Stimulated activated CD4-positive, alpha-beta T cell treated with anti-CD3 and anti-CD28 coated beads, Interleukin-12 subunit alpha, Interleukin-12 subunit beta, amount 100 ng/mL, for 4 hours (primary cell): ENCODE results near the gene PIEZO2.

ENCODE experiments used
- DNase-seq: peaks from one replicate; pipeline ENCODE4 v3.0.0-alpha.2; 2020

Gene PIEZO2

DNA sequence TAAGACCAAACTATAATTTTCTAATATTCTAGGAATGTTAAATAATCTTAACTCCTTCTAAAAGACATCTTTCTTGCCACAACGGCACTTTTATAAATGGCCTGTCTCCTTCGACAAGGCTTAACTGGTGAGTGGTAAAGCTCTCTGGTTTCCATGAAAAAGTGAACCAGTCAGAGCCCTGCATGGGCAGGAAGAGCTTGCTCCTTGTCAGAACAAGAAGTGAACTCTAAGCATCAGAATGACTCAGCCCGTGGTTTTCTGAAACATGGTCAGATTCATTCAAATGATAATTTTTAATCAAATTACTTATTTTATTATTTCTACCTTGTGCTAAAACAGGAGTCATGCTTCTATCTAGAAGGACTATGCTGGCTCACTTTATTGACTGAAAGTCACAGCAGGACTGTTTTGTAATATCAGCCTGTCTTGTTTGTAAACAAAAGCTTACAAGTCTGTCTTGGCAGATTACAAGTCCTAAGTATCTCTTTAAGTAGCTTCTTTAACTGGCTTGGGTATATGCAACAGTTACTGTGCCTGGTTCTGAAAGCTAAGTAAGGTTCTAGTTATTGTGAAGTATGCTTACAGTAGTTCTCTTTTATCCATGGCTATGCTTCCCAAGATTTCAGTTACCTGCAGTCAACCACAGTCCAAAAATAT is 378.2 kb downstream of the PIEZO2 start:
- DNase-seq = no peak

DNA sequence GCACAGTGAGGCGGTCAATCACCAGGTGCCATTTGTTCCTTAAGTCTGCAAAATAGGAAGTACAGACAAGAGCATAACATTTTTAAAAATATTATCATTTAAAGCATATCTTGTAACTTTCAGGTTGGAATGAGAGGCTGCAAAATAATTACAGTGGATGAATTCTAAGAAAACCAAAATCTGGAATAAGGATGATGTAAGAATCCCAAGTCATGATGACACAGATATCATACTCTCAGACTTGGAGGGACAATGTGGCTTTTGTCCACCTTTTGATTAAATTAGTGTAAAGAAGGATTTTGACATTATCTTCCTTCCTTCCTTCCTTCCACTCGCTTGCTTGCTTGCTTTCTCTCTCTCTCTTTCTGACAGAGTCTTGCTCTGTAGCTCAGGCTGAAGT is 379.1 kb downstream of the PIEZO2 start:
- no peak for DNase-seq

DNA sequence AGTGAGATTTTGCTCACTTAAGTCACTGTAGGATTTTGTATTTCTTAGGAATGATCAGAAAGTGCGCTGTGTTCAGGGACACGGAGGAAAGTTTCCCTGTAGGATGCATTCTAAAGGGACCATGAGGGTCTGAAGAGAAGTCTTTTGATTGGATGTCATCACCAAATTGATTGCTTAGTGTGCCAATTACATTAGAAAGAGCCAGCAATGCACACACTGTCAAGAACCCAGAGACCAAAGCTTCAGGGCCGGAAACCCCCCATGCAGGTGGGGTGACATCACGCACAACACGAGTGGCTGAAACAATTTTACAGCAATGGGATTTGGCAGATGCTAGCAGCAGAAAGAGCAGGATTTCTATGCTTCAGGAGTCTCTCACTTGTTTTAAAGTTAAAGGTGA is 381.1 kb downstream of the PIEZO2 start:
- no peak for DNase-seq

DNA sequence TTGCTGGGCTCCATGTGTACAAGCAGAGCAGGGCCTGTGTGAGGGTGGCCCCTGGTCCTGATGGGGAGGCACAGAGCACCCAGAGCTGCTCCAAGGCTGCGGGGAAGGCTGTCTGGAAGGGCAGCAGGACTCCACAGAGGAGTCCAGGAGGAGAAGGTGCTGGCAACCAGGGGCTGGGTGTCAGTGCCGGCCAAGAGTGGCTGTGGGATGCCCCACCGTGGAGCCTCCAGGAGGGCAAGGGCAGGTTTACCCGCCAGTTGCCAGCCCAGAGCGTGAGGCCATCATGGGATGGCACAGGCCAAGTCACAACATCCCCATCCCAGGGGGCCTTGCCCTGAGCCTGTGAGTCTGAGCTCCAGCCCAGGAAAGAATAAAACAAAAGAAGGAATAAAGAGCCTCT is 381.7 kb downstream of the PIEZO2 start:
- DNase-seq = no peak

DNA sequence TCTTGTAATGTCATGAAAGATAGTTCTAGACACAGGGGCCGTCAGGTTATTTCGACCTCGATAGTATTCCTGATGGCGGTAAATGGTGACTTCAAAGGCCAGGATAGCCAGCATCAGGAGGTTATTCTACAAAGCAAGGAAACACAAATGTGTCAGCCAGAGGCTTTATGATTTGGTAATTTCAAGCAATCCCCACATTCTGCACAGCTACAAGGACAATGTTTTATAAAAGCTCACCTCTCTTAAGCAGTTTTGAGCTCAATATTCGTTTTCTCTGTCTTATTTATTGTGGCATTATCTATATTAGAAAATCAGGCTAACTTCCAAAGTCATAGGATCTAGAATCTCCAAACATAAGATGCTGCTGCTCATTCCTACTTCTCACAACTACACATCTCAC is 388.4 kb downstream of the PIEZO2 start:
- DNase-seq = no peak

DNA sequence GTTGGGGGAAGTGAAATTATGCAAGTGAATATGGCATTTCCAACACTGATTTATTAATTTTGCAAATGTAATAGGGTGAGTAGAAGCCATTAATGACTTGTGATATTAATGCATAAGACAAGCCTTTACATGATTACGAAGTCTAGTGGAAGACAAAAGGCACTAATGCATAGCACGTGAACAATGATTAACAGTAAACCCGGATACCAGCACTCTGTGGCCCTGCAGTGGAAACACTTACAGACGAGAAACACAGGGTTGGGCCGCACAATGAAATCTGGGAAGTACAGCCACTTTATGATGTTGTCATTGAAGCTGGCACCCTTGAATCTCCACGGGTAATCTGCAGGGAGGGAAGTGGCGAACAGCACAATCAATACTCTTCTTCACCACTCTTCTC is 390.1 kb downstream of the PIEZO2 start:
- DNase-seq = no peak

DNA sequence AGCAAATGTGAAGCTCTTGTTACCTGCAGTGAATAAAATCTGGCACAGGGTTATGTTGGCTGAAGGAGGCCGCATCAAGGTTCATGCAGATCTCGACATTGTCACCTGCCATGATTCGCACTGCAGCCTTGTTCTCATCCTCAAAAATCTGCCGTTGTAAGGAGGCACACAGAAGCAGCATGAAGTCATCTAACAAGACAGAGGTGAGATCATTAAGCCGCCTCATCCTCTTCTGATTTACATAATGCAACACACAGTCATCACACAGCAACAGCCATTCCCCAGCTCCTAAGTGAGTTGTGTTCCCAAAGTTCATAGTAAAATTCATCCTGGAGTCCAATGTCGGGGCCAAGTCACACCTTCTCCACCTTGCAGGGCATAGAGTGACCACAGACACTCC is 391.4 kb downstream of the PIEZO2 start:
- no peak for DNase-seq

DNA sequence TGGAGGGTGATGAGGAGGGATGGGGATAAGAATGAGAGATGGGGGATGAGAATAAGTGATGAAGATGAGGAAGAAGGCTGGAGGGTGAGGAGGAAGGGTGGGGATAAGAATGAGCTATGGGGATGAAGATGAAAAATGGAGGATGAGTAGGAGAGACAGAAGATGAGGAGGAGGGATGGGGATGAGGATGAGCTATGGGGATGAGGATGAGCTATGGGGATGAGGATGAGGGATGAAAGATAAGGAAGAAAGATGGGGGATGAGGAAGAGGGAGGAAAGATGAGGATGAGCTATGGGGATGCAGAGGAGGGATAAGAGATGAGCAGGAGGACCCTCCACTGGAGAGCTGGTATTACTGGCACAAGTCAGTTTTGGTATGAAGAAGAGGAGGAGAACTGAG is 392.0 kb downstream of the PIEZO2 start:
- no peak for DNase-seq

DNA sequence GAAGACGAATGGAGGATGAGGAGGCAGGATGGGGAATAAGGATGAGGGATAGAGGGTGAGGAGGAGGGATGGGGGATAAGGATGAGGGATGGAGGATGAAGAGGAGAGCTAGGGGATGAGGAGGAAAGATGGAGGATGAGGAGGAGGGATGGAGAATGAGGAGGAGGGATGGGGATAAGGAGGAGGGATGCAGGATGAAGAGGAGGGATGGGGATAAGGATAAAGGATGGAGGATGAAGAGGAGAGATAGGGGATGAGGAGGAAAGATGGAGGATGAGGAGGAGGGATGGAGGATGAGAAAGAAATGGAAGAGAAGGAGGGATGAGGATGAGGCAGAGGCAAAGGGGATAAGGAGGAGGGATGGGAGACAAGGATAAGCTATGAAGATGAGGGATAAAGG is 393.5 kb downstream of the PIEZO2 start:
- no peak for DNase-seq

DNA sequence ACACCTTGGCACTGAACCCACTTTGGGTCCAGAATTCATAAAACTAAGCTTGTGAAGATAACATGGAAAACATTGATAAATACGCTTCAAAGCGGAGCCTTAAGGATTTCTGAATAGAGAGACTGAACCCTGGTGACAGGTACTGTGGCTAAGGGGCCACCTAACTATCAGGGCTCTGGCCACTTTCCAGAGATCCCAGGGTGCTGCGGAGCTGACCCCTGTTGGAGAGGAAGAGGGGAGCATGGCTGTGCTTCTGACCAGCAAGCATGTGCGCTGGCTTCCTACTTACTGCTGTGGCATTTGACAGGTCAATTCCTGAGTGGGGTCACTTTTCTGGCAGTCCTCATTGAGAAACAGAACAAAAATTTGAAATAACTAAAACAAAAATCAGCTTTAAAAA is 395.2 kb downstream of the PIEZO2 start:
- DNase-seq = no peak

DNA sequence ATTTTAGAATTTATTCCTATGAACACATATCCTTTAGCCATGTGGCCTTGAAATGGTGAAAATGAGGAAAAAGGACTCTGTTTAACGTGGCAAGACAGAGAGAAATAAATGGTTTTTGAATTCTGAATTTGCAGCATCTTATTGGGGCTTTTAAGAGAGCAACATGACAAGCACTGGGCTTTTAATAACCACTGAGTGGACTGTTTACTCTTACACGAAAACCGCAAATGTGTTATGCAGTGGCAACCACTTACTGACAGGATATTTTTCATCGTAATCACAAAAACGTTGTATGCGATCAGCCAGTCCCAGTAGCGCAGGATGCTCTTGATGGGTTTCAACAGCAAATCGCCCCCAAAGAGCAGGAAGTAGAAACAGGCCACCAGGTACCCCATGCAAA is 397.0 kb downstream of the PIEZO2 start:
- DNase-seq = no peak

DNA sequence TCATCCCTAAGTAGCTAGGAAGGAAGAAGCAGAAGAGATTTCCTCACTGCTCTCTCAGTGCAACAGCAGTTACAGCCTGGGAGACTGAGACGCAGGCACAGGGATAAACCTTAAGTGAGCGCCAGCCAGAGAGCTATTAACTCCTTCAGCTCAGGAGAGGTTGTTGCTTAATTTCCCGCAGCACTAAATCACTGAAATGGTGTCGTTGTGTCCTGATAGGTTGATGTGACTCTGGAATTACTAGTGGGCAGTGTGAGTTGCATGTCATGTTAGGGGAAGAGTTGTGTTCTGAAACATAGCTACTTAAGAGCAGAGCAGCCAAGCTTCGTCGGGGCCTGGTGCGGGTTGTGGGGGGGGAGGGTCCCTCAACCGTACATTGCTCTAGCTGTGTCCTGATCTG is 397.7 kb downstream of the PIEZO2 start:
- DNase-seq = no peak

DNA sequence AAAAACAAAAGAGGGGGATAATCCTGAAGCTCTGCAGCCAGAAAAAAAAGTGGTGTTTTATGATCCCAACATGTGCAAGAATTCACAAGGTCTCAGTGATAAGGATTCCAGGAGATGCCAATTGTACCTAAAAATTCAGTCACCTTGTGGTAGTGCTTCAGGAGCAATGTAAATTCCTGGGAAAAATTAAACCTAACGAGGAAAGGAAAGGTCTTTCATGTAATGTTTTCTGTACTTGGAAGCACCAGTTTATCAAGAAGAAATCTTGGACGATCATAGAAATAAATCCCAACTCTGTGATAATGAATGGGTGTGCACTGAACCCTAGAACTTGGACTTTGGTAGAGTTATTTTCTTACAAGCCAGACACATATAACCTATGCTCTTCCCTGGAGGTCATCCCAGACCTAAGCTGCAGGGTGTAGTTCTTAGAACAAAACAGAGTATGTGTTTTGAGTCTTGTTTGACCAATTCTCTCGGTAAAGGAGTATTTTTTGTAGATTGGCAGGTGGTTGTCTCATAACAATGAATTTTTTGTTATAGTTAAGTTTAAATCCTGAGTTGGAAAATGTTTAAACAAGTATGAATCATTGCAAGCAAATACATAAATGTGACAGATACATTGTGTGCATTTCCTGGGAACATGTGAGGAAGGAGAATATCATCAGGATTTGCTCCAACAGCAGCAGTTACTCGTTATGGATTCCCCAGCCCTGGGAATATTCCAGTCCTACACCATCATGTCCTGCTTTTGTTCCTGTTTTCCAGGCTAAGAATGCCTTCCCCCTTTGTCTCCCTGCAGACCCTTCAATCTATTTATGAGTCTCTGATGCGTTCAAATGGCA is 399.0 kb downstream of the PIEZO2 start:
- no peak for DNase-seq

DNA sequence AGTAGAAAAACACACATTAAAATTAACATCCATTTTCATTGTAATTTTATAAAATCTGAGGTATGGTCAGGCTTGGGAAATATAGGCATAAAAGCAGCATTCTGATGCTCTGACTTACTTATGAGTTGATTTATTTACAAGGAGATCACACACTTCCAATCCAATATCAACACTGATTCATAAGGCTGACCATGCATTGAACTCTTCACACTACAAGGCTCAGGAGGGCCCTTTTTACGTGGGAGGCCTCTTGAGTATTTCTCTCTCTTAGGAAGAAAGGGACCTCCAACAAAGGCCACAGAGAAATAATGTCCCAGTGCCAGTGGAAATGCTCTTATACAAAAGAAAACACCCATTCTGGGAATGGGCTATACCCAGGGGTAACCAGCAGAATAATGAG is 400.7 kb downstream of the PIEZO2 start:
- DNase-seq = no peak

DNA sequence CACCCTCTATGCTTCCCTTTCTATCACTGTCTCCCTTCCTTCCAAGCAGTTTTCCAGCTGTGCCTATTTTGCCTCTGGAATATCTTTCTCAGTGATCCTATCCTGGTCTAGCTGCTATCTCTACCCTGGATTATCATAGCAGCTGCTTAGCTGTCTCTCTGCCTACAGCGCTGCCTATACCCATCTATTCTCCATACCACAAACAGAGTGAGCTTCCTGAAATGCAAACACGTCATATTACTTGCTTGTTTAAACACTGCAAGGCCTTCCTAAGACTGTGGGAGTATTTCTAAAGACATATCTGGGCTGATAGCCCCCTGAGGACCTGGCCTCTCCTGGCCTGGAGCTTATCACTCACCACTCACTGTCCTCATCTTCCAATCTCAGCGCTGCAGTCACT is 403.4 kb downstream of the PIEZO2 start:
- no peak for DNase-seq

DNA sequence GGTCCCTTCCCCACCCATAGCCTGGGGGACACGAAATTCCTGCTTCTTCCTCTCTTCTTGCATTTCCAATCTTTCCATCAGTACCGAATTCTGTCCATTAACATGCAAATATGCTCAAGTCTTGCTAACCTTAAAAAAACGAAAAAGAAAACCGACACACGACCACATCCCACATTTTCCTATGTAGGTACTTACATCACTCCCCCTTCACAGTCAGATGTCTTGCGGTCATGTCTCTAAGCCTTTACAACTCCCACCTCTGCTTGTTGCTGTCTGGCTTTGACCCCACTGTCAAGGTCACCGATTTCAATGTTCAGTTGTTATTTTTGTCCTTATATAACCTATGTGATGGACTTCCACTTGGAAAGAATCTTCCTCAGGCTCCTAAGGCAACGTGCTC is 404.1 kb downstream of the PIEZO2 start:
- DNase-seq = no peak

DNA sequence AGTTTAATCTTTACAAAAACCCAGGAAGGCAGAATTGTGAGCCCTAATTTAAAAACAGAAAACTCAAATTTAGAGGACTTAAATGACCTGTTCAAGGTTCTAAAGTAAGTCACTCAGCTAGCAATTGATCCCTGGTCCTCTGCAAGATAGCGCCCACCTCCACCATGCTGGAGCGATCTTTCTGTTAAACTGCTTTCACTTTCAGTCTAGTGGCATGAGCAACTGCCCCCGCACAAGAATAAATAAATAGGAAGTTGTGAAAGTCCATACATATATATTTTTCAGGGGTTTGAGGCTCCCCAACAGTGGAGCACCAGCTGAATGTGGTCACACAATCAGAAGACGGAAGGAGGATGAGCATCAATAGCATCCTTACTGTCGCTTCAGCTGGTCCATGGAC is 405.6 kb downstream of the PIEZO2 start:
- no peak for DNase-seq

DNA sequence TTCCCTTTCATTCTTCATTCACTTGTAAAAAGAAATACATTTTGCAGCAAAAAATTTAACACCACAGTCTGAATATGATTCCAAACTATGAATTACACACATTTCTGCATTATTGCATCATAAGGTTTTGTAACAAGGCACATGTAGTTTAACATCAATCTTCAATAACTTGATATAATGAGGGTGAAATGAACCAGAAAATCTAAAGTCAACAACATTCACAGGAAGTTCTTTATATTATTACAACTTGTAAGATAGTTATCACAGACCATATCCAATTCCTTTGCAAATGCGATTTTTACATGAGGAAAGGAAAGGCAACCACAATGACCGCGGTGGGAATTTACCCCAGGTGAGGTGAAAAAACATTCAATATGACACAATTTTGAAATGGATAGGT is 410.2 kb downstream of the PIEZO2 start:
- DNase-seq = no peak

DNA sequence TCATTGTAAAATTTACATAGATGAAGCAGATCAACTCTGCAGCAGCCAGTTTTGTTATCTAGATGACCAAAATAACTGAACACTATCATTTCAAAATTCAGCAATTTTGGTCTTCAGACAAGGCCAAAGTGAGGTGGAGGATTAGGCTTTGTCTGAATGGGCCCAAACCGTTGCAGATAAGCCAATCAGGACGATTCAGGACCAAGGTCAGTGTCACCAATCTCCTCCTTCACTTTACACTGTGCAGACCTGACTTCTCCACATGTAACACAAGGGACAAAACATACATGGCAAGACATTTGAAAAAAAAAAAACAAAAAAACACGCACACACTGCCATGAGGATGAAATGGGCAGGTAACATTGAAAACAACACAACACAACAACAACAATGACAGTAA is 412.4 kb downstream of the PIEZO2 start:
- DNase-seq = no peak

DNA sequence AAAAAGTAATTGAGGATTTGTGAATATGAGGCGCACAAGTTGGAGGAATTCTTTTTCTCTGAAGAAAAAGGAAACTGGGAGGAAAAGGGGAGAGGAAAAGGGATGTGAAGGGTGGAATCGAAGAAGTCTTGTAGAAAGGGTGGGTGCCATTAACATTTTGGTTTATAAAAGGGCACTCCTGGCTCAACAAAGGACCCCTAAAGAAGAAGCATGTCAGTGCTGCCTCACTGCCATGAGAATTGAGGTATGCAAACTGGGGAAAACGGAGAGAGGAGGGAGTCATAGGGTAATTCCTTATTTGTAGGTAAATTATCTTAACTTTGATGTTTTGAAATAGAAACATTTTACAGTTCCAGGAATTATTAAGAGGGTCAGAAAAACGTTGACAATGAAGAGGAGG is 416.4 kb downstream of the PIEZO2 start:
- no peak for DNase-seq

DNA sequence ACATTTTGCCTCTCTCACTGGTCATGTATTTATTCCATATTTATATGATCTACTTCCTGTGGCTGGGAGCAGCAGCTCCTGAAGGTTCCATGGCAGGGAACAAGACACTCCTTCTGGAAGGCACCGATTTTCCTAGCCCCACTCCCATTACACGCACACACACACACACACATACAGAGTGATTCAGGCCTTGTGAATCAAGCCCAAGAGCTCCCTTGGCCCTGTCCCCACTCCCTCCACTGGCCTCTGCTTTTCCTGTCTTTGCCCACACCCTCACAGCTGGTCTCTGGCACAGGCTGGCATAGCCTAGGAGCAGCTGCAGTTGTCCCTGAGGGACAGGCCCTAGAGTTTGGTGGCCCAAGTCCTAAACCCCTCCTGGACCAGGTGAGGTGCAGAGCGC is 421.9 kb downstream of the PIEZO2 start:
- no peak for DNase-seq

DNA sequence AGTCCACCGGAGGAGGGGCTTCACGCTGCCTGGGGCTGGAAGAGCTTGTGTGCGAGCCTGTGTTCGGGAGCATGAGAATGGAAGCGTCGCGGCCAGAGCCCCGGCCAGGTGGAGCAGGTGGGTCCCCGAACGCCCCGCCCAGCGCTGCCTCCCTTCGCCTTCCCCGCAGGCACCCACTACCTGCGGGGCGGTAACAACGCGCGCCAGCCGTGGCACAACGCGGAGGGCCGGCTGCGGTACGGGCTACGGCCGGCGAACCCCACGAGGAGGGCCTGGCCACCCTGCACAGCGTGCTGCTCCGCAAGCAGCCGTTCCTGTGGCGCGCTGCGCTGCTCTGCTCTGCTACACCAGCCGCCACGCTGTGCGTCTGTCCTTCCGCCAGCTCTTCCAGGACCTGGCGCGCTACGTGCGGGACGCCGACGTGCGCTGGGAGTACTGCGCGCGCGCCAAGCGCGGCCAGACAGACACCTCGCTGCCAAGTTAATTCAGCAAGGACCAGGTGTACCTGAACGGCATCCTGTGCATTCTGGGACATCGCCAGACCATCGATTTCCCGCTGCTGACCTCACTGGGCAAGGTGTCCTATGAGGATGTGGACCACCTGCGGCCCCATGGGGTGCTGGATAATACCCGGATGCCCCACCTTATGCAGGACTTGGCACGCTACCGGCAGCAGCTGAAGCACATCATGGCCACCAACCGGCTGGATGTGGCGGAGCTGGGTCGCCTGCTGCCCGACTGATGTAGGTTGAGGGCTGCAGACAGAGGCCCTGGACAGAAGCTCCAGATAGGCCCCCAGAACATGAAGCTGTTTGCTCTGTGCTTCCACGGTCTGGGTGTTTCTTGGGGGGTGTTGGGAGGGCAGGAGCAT is 422.9 kb downstream of the PIEZO2 start:
- DNase-seq = no peak

DNA sequence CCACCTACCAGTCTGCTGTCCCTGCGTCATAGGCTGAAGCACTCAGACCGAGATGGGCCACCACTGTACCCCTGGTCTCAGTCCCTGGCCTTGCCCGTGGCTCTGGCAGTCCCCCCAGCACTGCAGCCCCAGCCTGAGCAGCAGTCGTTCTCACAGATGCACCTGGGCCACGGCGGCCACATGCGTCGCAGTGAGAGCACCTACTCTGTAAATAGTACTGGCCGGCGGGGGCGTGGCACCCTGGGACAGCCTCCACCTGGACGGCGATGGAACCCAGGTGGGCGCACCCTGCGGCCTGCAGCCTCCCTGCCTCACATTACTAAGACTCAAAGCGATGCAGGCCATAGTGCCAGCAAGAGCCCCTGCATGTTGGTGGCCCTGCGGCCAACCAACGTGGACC is 424.7 kb downstream of the PIEZO2 start:
- DNase-seq = no peak

DNA sequence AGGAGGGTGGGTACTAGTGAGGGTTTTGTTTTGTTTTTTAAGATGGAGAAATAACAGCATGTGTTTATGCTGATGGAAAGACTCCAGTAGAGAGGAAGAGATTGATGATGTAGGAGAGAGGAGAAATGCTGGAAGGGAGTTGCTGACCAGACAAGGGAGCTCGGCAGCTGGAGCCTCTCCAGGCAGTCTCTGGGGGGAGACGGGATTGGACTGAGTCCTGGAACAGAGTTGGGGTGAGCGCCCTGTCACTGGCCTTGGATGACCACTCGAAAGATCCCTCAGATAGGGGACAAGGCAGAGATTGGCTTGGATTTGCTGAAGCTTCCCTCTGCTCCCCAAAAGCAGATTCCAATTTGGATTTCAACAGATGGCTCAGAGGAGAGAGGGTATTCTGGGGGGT is 425.9 kb downstream of the PIEZO2 start:
- no peak for DNase-seq
